Smooth muscle cell (in vitro differentiated cells): ENCODE data around the gene LRRC1. TPM values are rescaled to one million over a fixed set of nuclear protein-coding genes. Genes with fewer than 3 reads are reported as not detected.
"Not testable (repeated sequence)": the region's sequence is repeated elsewhere in the genome, so short reads cannot be mapped to it uniquely, and the experiment has no call there.

Experiments
- DNase-seq: peaks from one replicate; lab custom pipeline; 2025; ENCODE audit not compliant: unreplicated experiment; lab: John Stamatoyannopoulos, UW
- H2AFZ ChIP-seq: fragments of 200-600 bp; sonication (generic); 2 replicates; pipeline ENCODE4 v1.6.0; 2016; ENCODE audit warnings: antibody characterized with exemption, low read depth, mild to moderate bottlenecking
- H3F3A ChIP-seq: fragments of 200-600 bp; sonication (generic); 2 replicates; pipeline ENCODE4 v1.6.0; 2017; ENCODE audit warnings: antibody characterized with exemption, low read depth
- H3K27ac ChIP-seq: fragments of 200-600 bp; sonication (generic); 2 replicates; pipeline ENCODE4 v1.5.1; 2016; ENCODE audit warnings: low read depth, mild to moderate bottlenecking
- H3K27me3 ChIP-seq: fragments of 200-600 bp; sonication (generic); 2 replicates; pipeline ENCODE4 v1.6.1; 2016; ENCODE audit warnings: low read depth, mild to moderate bottlenecking
- H3K36me3 ChIP-seq: fragments of 200-600 bp; sonication (generic); 2 replicates; pipeline ENCODE4 v1.5.1; 2016; ENCODE audit warnings: low read depth
- H3K4me1 ChIP-seq: fragments of 200-600 bp; sonication (generic); 2 replicates; pipeline ENCODE4 v1.5.1; 2016; ENCODE audit warnings: low read depth
- H3K4me2 ChIP-seq: fragments of 200-600 bp; sonication (generic); 2 replicates; pipeline ENCODE4 v1.6.0; 2016; ENCODE audit warnings: mild to moderate bottlenecking
- H3K4me3 ChIP-seq: fragments of 200-600 bp; sonication (generic); 2 replicates; pipeline ENCODE4 v1.5.1; 2016; ENCODE audit warnings: mild to moderate bottlenecking
- H3K79me2 ChIP-seq: fragments of 200-600 bp; sonication (generic); 2 replicates; pipeline ENCODE4 v1.6.0; 2016; ENCODE audit warnings: low read depth, mild to moderate bottlenecking
- H3K9ac ChIP-seq: fragments of 200-600 bp; sonication (generic); 2 replicates; pipeline ENCODE4 v1.6.0; 2016; ENCODE audit warnings: low read depth
- H3K9me3 ChIP-seq: fragments of 200-600 bp; sonication (generic); replicated peaks from 2 replicates; pipeline ENCODE4 v1.5.1; 2016; ENCODE audit warnings: low read depth
- H4K20me1 ChIP-seq: fragments of 200-600 bp; sonication (generic); 2 replicates; pipeline ENCODE4 v1.6.0; 2016; ENCODE audit warnings: low read depth
- WGBS: methylation state at CpG from one replicate; pipeline ENCODE4 v1.1.7; 2016; ENCODE audit warnings: low lambda C conversion rate; 5-methylcytosine and 5-hydroxymethylcytosine counted together
- polyA plus RNA-seq: library from polyadenylated mRNA; unstranded; fragments of >200 nt; fragmentation: Nextera tagmentation; extraction: Ambion mirVana; gene quantifications from 2 replicates; pipeline ENCODE4 v1.2.1, GENCODE V29; 2016
- total RNA-seq: library from RNA; depleted of rRNA; stranded (reverse); fragments of >200 nt; gene quantifications from 2 replicates; pipeline ENCODE4 v1.2.3, GENCODE V29; 2014
- TF ChIP-seq, protein P1 (sequence below): fragments of 200-600 bp; sonication (generic); IDR thresholded peaks from 2 replicates; pipeline ENCODE4 v1.5.1; 2017; ENCODE audit warnings: borderline replicate concordance, mild to moderate bottlenecking, antibody characterized with exemption; ENCODE audit not compliant: insufficient read depth, poor library complexity, severe bottlenecking

The LRRC1 gene
- total and polyA plus RNA-seq, 2 experiments from 2014 or later, result 11.8 to 19.9 TPM

GRCh38 chr6:53771785-53772624 is 22.8 kb upstream of the LRRC1 start:
- no peaks in the 10 kb centered on the region for H3K79me2 ChIP-seq
- no peaks in the 10 kb centered on the region for H3K9me3 ChIP-seq
- H3K4me3 ChIP-seq, result no peak overlapping the region
- WGBS, result 89% methylated on average over 2 of the region's 2 CpGs
- no peak overlapping the region for H3K9ac ChIP-seq
- no peaks in the 10 kb centered on the region for H3K4me1 ChIP-seq
- H3K27me3 ChIP-seq, result no peaks in the 10 kb centered on the region
- H2AFZ ChIP-seq, result no peak overlapping the region
- H3K4me2 ChIP-seq, result no peak overlapping the region
- TF ChIP-seq, protein P1, sequence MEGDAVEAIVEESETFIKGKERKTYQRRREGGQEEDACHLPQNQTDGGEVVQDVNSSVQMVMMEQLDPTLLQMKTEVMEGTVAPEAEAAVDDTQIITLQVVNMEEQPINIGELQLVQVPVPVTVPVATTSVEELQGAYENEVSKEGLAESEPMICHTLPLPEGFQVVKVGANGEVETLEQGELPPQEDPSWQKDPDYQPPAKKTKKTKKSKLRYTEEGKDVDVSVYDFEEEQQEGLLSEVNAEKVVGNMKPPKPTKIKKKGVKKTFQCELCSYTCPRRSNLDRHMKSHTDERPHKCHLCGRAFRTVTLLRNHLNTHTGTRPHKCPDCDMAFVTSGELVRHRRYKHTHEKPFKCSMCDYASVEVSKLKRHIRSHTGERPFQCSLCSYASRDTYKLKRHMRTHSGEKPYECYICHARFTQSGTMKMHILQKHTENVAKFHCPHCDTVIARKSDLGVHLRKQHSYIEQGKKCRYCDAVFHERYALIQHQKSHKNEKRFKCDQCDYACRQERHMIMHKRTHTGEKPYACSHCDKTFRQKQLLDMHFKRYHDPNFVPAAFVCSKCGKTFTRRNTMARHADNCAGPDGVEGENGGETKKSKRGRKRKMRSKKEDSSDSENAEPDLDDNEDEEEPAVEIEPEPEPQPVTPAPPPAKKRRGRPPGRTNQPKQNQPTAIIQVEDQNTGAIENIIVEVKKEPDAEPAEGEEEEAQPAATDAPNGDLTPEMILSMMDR, result no peak
- DNase-seq, result no peak
- H3F3A ChIP-seq, result no peaks in the 10 kb centered on the region
- no peak overlapping the region for H3K27ac ChIP-seq
- no peaks in the 10 kb centered on the region for H3K36me3 ChIP-seq
- no peaks in the 10 kb centered on the region for H4K20me1 ChIP-seq

DNA sequence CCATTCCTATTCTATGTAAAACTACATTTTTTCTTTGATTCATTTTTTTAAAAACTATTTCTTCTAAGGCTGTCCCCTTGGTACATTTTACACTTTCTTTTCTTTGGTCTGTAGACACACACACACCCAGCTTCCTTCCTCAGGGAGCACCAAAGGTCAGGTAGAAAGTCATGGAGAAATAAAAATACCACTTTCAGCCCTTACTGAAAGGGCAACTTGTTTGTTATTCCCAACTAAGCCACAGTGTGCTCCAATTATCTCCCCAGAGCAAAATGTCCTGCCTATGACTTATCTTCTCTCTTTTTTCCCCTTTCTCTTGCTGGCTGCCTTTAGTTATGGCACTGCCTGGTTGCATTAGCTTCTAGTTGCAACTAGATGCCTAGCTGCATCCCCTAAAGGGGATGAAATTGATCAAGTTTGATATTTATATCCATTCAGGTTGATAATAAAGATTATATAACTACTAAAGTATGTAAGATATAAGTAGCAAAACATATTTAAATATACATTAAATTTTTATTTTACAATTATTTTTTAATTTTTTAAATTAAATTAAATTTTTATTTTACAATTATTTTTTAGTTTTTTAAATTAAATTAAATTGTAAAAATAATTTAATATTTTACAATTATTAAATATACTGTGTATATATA is 21.6 kb upstream of the LRRC1 start:
- DNase-seq, result no peak
- Histone ChIP-seq H3K79me2 (no peaks in the 10 kb centered on the region), H3K9ac (no peak overlapping the region), H2AFZ (no peak overlapping the region), H3K27me3 (no peaks in the 10 kb centered on the region), H4K20me1 (no peaks in the 10 kb centered on the region), H3K27ac (no peak overlapping the region), H3K4me1 (no peaks in the 10 kb centered on the region), H3K4me2 (no peak overlapping the region), H3K9me3 (no peaks in the 10 kb centered on the region), H3F3A (no peaks in the 10 kb centered on the region), H3K4me3 (no peak overlapping the region), H3K36me3 (no peaks in the 10 kb centered on the region)
- TF ChIP-seq, protein P1, result no peak

DNA sequence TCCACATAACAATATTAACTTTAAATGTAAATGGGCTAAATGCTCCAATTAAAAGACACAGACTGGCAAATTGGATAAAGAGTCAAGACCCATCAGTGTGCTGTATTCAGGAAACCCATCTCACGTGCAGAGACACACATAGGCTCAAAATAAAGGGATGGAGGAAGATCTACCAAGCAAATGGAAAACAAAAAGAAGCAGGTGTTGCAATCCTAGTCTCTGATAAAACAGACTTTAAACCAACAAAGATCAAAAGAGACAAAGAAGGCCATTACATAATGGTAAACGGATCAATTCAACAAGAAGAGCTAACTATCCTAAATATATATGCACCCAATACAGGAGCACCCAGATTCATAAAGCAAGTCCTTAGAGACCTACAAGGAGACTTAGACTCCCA is 18.7 kb upstream of the LRRC1 start:
- H2AFZ ChIP-seq, H4K20me1 ChIP-seq, H3K9me3 ChIP-seq, H3K27ac ChIP-seq, H3K27me3 ChIP-seq, DNase-seq, H3F3A ChIP-seq, H3K79me2 ChIP-seq, H3K9ac ChIP-seq, H3K36me3 ChIP-seq, H3K4me3 ChIP-seq, H3K4me2 ChIP-seq, H3K4me1 ChIP-seq: not testable (repeated sequence)
- WGBS, result 100% methylated on average over 2 of the region's 2 CpGs

DNA sequence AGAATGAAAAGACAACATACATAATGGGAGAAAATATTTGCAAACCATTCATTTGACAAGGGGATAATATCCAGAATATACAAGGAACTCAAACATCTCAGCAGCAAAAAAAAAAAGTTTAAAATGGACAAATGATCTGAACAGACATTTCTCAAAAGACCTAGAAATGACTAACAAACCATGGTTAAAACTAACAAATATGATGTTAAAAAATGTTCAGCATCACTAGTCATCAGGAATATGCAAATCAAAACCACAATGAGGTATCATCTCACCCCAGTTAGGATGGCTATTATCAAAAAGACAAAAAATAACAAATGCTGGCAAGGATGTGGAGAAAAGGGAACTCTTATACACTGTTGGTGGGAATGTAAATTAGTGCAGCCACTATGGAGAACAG is 9.8 kb upstream of the LRRC1 start:
- not testable (repeated sequence) for H3K27ac ChIP-seq, H3F3A ChIP-seq, DNase-seq, H3K4me1 ChIP-seq, H3K9me3 ChIP-seq, H4K20me1 ChIP-seq, H3K9ac ChIP-seq, H3K79me2 ChIP-seq, H2AFZ ChIP-seq, H3K4me3 ChIP-seq, H3K4me2 ChIP-seq, H3K27me3 ChIP-seq, H3K36me3 ChIP-seq
